ENCODE results near the gene MRC2. TPM values are rescaled to one million over a fixed set of nuclear protein-coding genes. Genes with fewer than 3 reads are reported as not detected.
"Not testable (repeated sequence)": the region's sequence is repeated elsewhere in the genome, so short reads cannot be mapped to it uniquely, and the experiment has no call there.

Gene MRC2
- total RNA-seq, 1 experiment from 2014 or later = 10.7 TPM

DNA sequence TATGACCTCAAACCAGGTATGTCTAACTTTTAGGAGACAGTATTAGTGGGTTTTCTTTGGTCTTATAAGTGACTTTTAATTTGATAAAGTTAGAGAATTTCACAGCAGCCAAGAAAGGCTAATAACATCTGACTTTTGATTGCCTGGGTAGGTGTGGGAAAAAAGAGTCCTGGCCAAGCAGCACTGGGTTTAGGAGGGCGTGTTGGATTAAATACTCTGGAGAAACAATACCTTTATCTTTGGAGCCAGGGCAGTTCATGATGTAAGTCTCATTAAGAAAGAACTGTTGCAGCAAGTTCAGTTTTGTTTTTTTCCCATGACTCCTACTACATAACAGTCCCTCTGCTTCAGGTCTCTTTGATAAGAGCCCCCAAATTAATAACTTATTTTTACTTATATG, 26.7 kb upstream of the MRC2 start:
- BruUV-seq (replicated peaks) = no TSS peak
- TF ChIP-seq EZH2 (IDR thresholded peaks at IDR 0.05) = no peak
- intact Hi-C loops (cut with micrococcal nuclease) = loop anchor here (10.0 kb wide), 1 partner anchor 176 kb away; the partner anchor contains the start of gene METTL2A
- Histone ChIP-seq H3K79me2 (ENCODE audit: insufficient read depth, low read length) (no peaks in the 10 kb centered on the region), H2AFZ (ENCODE audit: low read depth, low read length, poor library complexity, severe bottlenecking) (no peak overlapping the region), H3K9me2 (ENCODE audit: insufficient read depth) (no peaks in the 10 kb centered on the region), H3K4me1 (ENCODE audit: control insufficient read depth in 1 of 2, insufficient read depth in 2 of 2, low read length in 2 of 2) (no peaks in the 10 kb centered on the region), H4K20me1 (ENCODE audit: insufficient read depth) (no peaks in the 10 kb centered on the region), H3K27ac (ENCODE audit: low read depth, low read length) (no peak overlapping the region), H3K9ac (ENCODE audit: low read length) (no peak overlapping the region), H3K9me3 (ENCODE audit: control insufficient read depth in 1 of 2, insufficient read depth in 1 of 2, low read depth in 1 of 2, low read length in 2 of 2) (no peaks in the 10 kb centered on the region), H3K27me3 (ENCODE audit: insufficient read depth, low read length) (no peaks in the 10 kb centered on the region), H3K4me2 (ENCODE audit: low read length) (no peak overlapping the region), H3K36me3 (ENCODE audit: control insufficient read depth in 1 of 2, insufficient read depth in 2 of 2, low read length in 2 of 2) (peaks cover 18 to 22% of the 10 kb centered on the region in 2 experiments; a peak in 3 of 4 replicates), H3K4me3 (replicated peaks in 1 of 2; ENCODE audit: low read depth in 1 of 2, low read length in 2 of 2) (no peak overlapping the region)
- ChIA-PET RAD21 (ENCODE audit: low non-redundant PET in 1 of 2, low total read pairs in 2 of 2, uncharacterized antibody in 2 of 2, unreplicated experiment in 2 of 2) (no interaction called here), CTCF (interaction anchor here (0.7 kb wide), 1 partner anchor 48 kb away, joined by 3 read pairs; no protein-coding TSS in a partner anchor), POLR2A (no interaction called here)
- DNase-seq (ENCODE audit: low read depth, low spot score) (no peak), ATAC-seq (no peak)

- H3K79me2 ChIP-seq (ENCODE audit: insufficient read depth, low read length) = no peaks in the 10 kb centered on the region
- H3K27ac ChIP-seq (ENCODE audit: low read depth, low read length) = no peak overlapping the region
- no peaks in the 10 kb centered on the region for H4K20me1 ChIP-seq (ENCODE audit: insufficient read depth)
- no peak overlapping the region for H2AFZ ChIP-seq (ENCODE audit: low read depth, low read length, poor library complexity, severe bottlenecking)
- H3K9me3 ChIP-seq (ENCODE audit: control insufficient read depth in 1 of 2, insufficient read depth in 1 of 2, low read depth in 1 of 2, low read length in 2 of 2) = no peaks in the 10 kb centered on the region
- RAD21 ChIA-PET (ENCODE audit: low non-redundant PET in 1 of 2, low total read pairs in 2 of 2, uncharacterized antibody in 2 of 2, unreplicated experiment in 2 of 2) = no interaction called here
- intact Hi-C loops (cut with micrococcal nuclease) = loop anchor here (10.0 kb wide), 1 partner anchor 177 kb away; the partner anchor contains the start of gene METTL2A
- H3K4me1 ChIP-seq (ENCODE audit: control insufficient read depth in 1 of 2, insufficient read depth in 2 of 2, low read length in 2 of 2) = no peaks in the 10 kb centered on the region
- no peaks in the 10 kb centered on the region for H3K9me2 ChIP-seq (ENCODE audit: insufficient read depth)
- no peak overlapping the region for H3K9ac ChIP-seq (ENCODE audit: low read length)
- no peaks in the 10 kb centered on the region for H3K27me3 ChIP-seq (ENCODE audit: insufficient read depth, low read length)
- CTCF ChIA-PET = no interaction called here
- no TSS peak for BruUV-seq (replicated peaks)
- DNase-seq (ENCODE audit: low read depth, low spot score) = no peak
- ATAC-seq = no peak
- TF ChIP-seq FOSL1 (IDR thresholded peaks at IDR 0.05; ENCODE audit: low read depth) (no peak), EZH2phosphoT487 (IDR thresholded peaks at IDR 0.05; ENCODE audit: borderline replicate concordance) (no peak), EGR1 (IDR thresholded peaks at IDR 0.05; ENCODE audit: low read depth) (no peak), TCF7L2 (IDR thresholded peaks at IDR 0.05; ENCODE audit: borderline replicate concordance, extremely low read depth, insufficient read depth, insufficient read length) (no peak), ELF1 (IDR thresholded peaks at IDR 0.05; ENCODE audit: borderline replicate concordance, low read depth) (no peak), SRF (IDR thresholded peaks at IDR 0.05; ENCODE audit: low read depth) (no peak), SIN3A (IDR thresholded peaks at IDR 0.05; ENCODE audit: low read depth) (no peak), POLR2AphosphoS5 (IDR thresholded peaks at IDR 0.05; ENCODE audit: low read depth, low read length) (no peak), CEBPB (IDR thresholded peaks at IDR 0.05; ENCODE audit: low read depth) (no peak)
- TF ChIP-seq, protein P1, sequence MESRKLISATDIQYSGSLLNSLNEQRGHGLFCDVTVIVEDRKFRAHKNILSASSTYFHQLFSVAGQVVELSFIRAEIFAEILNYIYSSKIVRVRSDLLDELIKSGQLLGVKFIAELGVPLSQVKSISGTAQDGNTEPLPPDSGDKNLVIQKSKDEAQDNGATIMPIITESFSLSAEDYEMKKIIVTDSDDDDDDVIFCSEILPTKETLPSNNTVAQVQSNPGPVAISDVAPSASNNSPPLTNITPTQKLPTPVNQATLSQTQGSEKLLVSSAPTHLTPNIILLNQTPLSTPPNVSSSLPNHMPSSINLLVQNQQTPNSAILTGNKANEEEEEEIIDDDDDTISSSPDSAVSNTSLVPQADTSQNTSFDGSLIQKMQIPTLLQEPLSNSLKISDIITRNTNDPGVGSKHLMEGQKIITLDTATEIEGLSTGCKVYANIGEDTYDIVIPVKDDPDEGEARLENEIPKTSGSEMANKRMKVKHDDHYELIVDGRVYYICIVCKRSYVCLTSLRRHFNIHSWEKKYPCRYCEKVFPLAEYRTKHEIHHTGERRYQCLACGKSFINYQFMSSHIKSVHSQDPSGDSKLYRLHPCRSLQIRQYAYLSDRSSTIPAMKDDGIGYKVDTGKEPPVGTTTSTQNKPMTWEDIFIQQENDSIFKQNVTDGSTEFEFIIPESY (IDR thresholded peaks at IDR 0.05; ENCODE audit: extremely low read depth, insufficient replicate concordance, low read length) = no peak
- POLR2A ChIA-PET = no interaction called here
- H3K4me2 ChIP-seq (ENCODE audit: low read length) = no peak overlapping the region
- peaks cover 18 to 21% of the 10 kb centered on the region in 2 experiments; a peak in 3 of 4 replicates for H3K36me3 ChIP-seq (ENCODE audit: control insufficient read depth in 1 of 2, insufficient read depth in 2 of 2, low read length in 2 of 2)
- no peak overlapping the region for H3K4me3 ChIP-seq (replicated peaks in 1 of 2; ENCODE audit: low read depth in 1 of 2, low read length in 2 of 2)
Measured at GRCh38 chr17:62601471-62601870, 26.0 kb upstream of the MRC2 start.

GRCh38 chr17:62603783-62604182, 23.7 kb upstream of the MRC2 start:
- H3K79me2 ChIP-seq (ENCODE audit: insufficient read depth, low read length); H3K9me3 ChIP-seq (ENCODE audit: control insufficient read depth in 1 of 2, insufficient read depth in 1 of 2, low read depth in 1 of 2, low read length in 2 of 2); H3K4me3 ChIP-seq (replicated peaks in 1 of 2; ENCODE audit: low read depth in 1 of 2, low read length in 2 of 2); DNase-seq (ENCODE audit: low read depth, low spot score); BruUV-seq (replicated peaks); H3K9me2 ChIP-seq (ENCODE audit: insufficient read depth); CTCF ChIA-PET; H3K4me2 ChIP-seq (ENCODE audit: low read length); H3K9ac ChIP-seq (ENCODE audit: low read length); H3K27me3 ChIP-seq (ENCODE audit: insufficient read depth, low read length); RAD21 ChIA-PET (ENCODE audit: low non-redundant PET in 1 of 2, low total read pairs in 2 of 2, uncharacterized antibody in 2 of 2, unreplicated experiment in 2 of 2); ATAC-seq; H3K4me1 ChIP-seq (ENCODE audit: control insufficient read depth in 1 of 2, insufficient read depth in 2 of 2, low read length in 2 of 2); POLR2A ChIA-PET; H2AFZ ChIP-seq (ENCODE audit: low read depth, low read length, poor library complexity, severe bottlenecking); H4K20me1 ChIP-seq (ENCODE audit: insufficient read depth); H3K27ac ChIP-seq (ENCODE audit: low read depth, low read length): not testable (repeated sequence)
- intact Hi-C loops (cut with micrococcal nuclease) = loop anchor here (10.0 kb wide), 1 partner anchor 179 kb away; the partner anchor contains the start of gene METTL2A
- H3K36me3 ChIP-seq (ENCODE audit: control insufficient read depth in 1 of 2, insufficient read depth in 2 of 2, low read length in 2 of 2) = peaks cover 19 to 28% of the 10 kb centered on the region in 2 experiments
